Panc1 (cell line): Measurements from ENCODE around the gene RALGAPA1. TPM values are rescaled to one million over a fixed set of nuclear protein-coding genes. Genes with fewer than 3 reads are reported as not detected.

Source experiments
- ATAC-seq: fragments of 200-7000 bp; cut with Tn5 transposase; 2 replicates; pipeline ENCODE4 v1.9.1; 2020; ENCODE audit warnings: mild to moderate bottlenecking, moderate library complexity
- BruUV-seq: library from RNA; stranded (reverse); fragments of 400-500 nt; replicated peaks from 2 replicates; lab custom pipeline; 2021; lab: Mats Ljungman, UMichigan
- CTCF ChIA-PET: fragments of 300-600 bp; sonication (Branson Sonifier 250); formaldehyde crosslinking; loops from one replicate; lab custom pipeline; 2022; ENCODE audit warnings: antibody characterized with exemption; lab: Charles Lee
- POLR2A ChIA-PET: fragments of 300-600 bp; sonication (Branson Sonifier 250); formaldehyde crosslinking; loops from one replicate; lab custom pipeline; 2022; ENCODE audit warnings: antibody characterized with exemption; lab: Charles Lee
- DNase-seq: peaks from one replicate; pipeline ENCODE4 v3.0.0-alpha.2; 2010; ENCODE audit warnings: low read depth, low spot score
- H3K27ac ChIP-seq: 2 replicates; pipeline ENCODE4 v1.5.1; 2011; ENCODE audit warnings: mild to moderate bottlenecking, low read length, inconsistent platforms
- H3K27me3 ChIP-seq: fragments of 200-500 bp; sonication (Bioruptor generic); 2 replicates; pipeline ENCODE4 v1.6.0; 2014; ENCODE audit warnings: low read length, inconsistent platforms; ENCODE audit not compliant: control insufficient read depth, insufficient read depth
- H3K36me3 ChIP-seq: fragments of 200-500 bp; sonication (Bioruptor generic); 2 replicates; pipeline ENCODE4 v1.5.1; 2014; ENCODE audit warnings: inconsistent platforms, mild to moderate bottlenecking, low read length, moderate library complexity; ENCODE audit not compliant: control insufficient read depth, insufficient read depth
- H3K4me1 ChIP-seq: 2 replicates; pipeline ENCODE4 v1.5.1; 2011; ENCODE audit warnings: inconsistent platforms, mild to moderate bottlenecking, low read length, moderate library complexity; ENCODE audit not compliant: control insufficient read depth, insufficient read depth
- H3K4me3 ChIP-seq, 2 experiments: 2 replicates each; pipeline ENCODE4 v1.5.1; 2011 to 2012; ENCODE audit warnings: low read depth in 2 of 2, low read length in 2 of 2, mild to moderate bottlenecking in 2 of 2, inconsistent platforms in 1 of 2, moderate library complexity in 1 of 2
- H3K9me3 ChIP-seq: fragments of 200-500 bp; sonication (Bioruptor generic); 2 replicates; pipeline ENCODE4 v1.5.1; 2014; ENCODE audit warnings: low read depth, mild to moderate bottlenecking, inconsistent platforms, low read length, moderate library complexity; ENCODE audit not compliant: control insufficient read depth, insufficient read depth
- POLR2AphosphoS5 ChIP-seq: IDR thresholded peaks from 2 replicates; pipeline ENCODE4 v1.6.1; 2012; ENCODE audit warnings: mild to moderate bottlenecking, low read depth, low read length, moderate library complexity
- SIN3A ChIP-seq: IDR thresholded peaks from 2 replicates; pipeline ENCODE4 v1.6.1; 2012; ENCODE audit warnings: low read depth, mild to moderate bottlenecking, low read length, moderate library complexity, borderline replicate concordance; ENCODE audit not compliant: insufficient read depth
- TCF7L2 ChIP-seq: IDR thresholded peaks from 2 replicates; pipeline ENCODE4 v1.6.1; 2011; ENCODE audit warnings: mild to moderate bottlenecking, low read depth, low read length, inconsistent platforms
- in situ Hi-C: cut with HindIII; loops from 2 replicates; pipeline ENCODE4 v1.10.0; 2016; ENCODE audit warnings: low sequenced_read_pairs, low pct_unique_long_range_greater_than_20kb
- intact Hi-C: fragments of 100-400 bp; cut with micrococcal nuclease; formaldehyde crosslinking; loops from one replicate; pipeline ENCODE4 v1.10.0; 2022; ENCODE audit not compliant: unreplicated experiment
- total RNA-seq: library from RNA; stranded (reverse); gene quantifications from one replicate; pipeline ENCODE4 v1.2.1, GENCODE V29; 2021; ENCODE audit not compliant: unreplicated experiment
- TF ChIP-seq, protein P1 (sequence below): fragments of 450-650 bp; IDR thresholded peaks from 2 replicates; pipeline ENCODE4 v1.5.1; 2017; ENCODE audit warnings: mild to moderate bottlenecking
- TF ChIP-seq, protein P2 (sequence below), 2 experiments: IDR thresholded peaks; 2 replicates each; pipeline ENCODE4 v1.6.1; 2011 to 2012; ENCODE audit warnings: low read depth in 2 of 2, control low read depth in 1 of 2, low read length in 1 of 2, mild to moderate bottlenecking in 1 of 2, moderate library complexity in 1 of 2; ENCODE audit not compliant: insufficient read depth in 1 of 2

Gene RALGAPA1
- total RNA-seq, 1 experiment from 2014 or later: 31.5 TPM

DNA sequence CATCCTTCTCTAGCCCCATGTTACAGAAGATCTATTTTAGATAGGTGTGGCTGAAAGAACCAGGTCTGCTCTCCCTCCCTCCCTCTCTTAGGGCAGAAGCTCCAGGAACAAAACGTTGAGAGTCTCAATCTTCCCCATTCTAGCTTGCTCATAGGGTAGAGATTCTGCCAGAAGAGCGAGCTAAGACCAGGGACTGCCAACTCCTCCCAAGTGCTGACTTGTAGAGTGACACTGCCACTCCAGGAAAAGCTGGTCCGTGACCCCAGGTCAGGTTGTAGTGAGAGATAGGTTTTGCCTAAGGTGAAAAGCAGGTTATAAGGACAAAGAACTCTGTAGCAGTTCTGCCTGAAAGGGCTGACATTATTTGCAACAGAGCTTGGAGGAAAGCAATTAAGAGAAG, 201.7 kb downstream of the RALGAPA1 start:
- CTCF ChIA-PET: no interaction called here
- in situ Hi-C loops (no loop called here), intact Hi-C loops (no loop called here)
- Histone ChIP-seq H3K4me3 (no peak overlapping the region), H3K9me3 (no peaks in the 10 kb centered on the region), H3K4me1 (no peaks in the 10 kb centered on the region), H3K27ac (no peak overlapping the region), H3K36me3 (peaks cover 3% of the 10 kb centered on the region; the same call in 1 of the 2 replicates), H3K27me3 (no peaks in the 10 kb centered on the region)
- no peak for DNase-seq
- POLR2A ChIA-PET: no interaction called here
- ATAC-seq: no peak
- BruUV-seq: no TSS peak
- TF ChIP-seq, protein P1, sequence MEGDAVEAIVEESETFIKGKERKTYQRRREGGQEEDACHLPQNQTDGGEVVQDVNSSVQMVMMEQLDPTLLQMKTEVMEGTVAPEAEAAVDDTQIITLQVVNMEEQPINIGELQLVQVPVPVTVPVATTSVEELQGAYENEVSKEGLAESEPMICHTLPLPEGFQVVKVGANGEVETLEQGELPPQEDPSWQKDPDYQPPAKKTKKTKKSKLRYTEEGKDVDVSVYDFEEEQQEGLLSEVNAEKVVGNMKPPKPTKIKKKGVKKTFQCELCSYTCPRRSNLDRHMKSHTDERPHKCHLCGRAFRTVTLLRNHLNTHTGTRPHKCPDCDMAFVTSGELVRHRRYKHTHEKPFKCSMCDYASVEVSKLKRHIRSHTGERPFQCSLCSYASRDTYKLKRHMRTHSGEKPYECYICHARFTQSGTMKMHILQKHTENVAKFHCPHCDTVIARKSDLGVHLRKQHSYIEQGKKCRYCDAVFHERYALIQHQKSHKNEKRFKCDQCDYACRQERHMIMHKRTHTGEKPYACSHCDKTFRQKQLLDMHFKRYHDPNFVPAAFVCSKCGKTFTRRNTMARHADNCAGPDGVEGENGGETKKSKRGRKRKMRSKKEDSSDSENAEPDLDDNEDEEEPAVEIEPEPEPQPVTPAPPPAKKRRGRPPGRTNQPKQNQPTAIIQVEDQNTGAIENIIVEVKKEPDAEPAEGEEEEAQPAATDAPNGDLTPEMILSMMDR: no peak
- no peak for TF ChIP-seq TCF7L2
- no peak for TF ChIP-seq POLR2AphosphoS5
- TF ChIP-seq, protein P2, sequence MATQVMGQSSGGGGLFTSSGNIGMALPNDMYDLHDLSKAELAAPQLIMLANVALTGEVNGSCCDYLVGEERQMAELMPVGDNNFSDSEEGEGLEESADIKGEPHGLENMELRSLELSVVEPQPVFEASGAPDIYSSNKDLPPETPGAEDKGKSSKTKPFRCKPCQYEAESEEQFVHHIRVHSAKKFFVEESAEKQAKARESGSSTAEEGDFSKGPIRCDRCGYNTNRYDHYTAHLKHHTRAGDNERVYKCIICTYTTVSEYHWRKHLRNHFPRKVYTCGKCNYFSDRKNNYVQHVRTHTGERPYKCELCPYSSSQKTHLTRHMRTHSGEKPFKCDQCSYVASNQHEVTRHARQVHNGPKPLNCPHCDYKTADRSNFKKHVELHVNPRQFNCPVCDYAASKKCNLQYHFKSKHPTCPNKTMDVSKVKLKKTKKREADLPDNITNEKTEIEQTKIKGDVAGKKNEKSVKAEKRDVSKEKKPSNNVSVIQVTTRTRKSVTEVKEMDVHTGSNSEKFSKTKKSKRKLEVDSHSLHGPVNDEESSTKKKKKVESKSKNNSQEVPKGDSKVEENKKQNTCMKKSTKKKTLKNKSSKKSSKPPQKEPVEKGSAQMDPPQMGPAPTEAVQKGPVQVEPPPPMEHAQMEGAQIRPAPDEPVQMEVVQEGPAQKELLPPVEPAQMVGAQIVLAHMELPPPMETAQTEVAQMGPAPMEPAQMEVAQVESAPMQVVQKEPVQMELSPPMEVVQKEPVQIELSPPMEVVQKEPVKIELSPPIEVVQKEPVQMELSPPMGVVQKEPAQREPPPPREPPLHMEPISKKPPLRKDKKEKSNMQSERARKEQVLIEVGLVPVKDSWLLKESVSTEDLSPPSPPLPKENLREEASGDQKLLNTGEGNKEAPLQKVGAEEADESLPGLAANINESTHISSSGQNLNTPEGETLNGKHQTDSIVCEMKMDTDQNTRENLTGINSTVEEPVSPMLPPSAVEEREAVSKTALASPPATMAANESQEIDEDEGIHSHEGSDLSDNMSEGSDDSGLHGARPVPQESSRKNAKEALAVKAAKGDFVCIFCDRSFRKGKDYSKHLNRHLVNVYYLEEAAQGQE (IDR thresholded peaks at IDR 0.05; ENCODE audit: insufficient read depth in 1 of 2, low read depth in 2 of 2, low read length in 1 of 2): no peak
- TF ChIP-seq SIN3A: no peak

DNA sequence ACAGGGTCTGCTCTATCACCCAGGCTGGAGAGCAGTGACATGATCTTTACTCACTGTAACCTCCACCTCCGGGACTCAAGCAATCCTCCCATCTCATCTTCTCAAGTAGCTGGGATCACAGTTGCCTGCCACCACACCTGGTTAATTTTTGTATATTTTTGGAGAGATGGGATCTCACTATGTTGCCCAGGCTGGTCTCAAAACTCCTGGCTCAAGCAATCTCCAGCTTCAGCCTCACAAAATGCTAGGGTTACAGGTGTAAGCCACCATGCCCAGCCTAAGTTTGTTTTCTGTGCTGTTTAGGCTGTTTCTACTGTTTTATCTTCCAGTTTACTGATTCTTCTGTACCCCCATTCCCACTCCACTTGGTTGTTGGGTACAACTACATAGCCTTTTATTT, 208.8 kb downstream of the RALGAPA1 start:
- DNase-seq (no peak), ATAC-seq (no peak)
- POLR2A ChIA-PET: no interaction called here
- Histone ChIP-seq H3K4me3 (no peak overlapping the region), H3K4me1 (no peaks in the 10 kb centered on the region), H3K9me3 (no peaks in the 10 kb centered on the region), H3K27me3 (no peaks in the 10 kb centered on the region), H3K27ac (no peak overlapping the region), H3K36me3 (peaks cover 3% of the 10 kb centered on the region; the same call in 1 of the 2 replicates)
- TF ChIP-seq SIN3A (no peak), POLR2AphosphoS5 (no peak), TCF7L2 (no peak)
- TF ChIP-seq, protein P2 (IDR thresholded peaks at IDR 0.05; ENCODE audit: insufficient read depth in 1 of 2, low read depth in 2 of 2, low read length in 1 of 2): no peak
- TF ChIP-seq, protein P1: no peak
- BruUV-seq: no TSS peak
- intact Hi-C loops (no loop called here), in situ Hi-C loops (no loop called here)
- CTCF ChIA-PET: no interaction called here
